ENCODE data around the gene RETREG1.
"Not testable (repeated sequence)": the region's sequence is repeated elsewhere in the genome, so short reads cannot be mapped to it uniquely, and the experiment has no call there.

The RETREG1 gene

GRCh38 chr5:16551628-16552027 lies 65.2 kb downstream of the RETREG1 start:
- no peak for DNase-seq (ENCODE audit: low read depth)

- no peak for DNase-seq (ENCODE audit: low read depth)
Observed at GRCh38 chr5:16550316-16550952, 66.4 kb downstream of the RETREG1 start.

GRCh38 chr5:16549491-16550206 lies 67.1 kb downstream of the RETREG1 start:
- no peak for DNase-seq (ENCODE audit: low read depth)

- no peak for DNase-seq (ENCODE audit: low read depth)
Observed at GRCh38 chr5:16548812-16549211, 68.0 kb downstream of the RETREG1 start.

- DNase-seq (ENCODE audit: low read depth), result no peak
Observed at GRCh38 chr5:16548115-16548514, 68.7 kb downstream of the RETREG1 start.

GRCh38 chr5:16547200-16547842 lies 69.5 kb downstream of the RETREG1 start:
- DNase-seq (ENCODE audit: low read depth), result no peak

GRCh38 chr5:16546732-16547131 lies 70.1 kb downstream of the RETREG1 start:
- no peak for DNase-seq (ENCODE audit: low read depth)

- DNase-seq (ENCODE audit: low read depth), result no peak
Observed at GRCh38 chr5:16544607-16545374, 72.0 kb downstream of the RETREG1 start.

- DNase-seq (ENCODE audit: low read depth), result not testable (repeated sequence)
Observed at GRCh38 chr5:16543206-16543605, 73.6 kb downstream of the RETREG1 start.

- DNase-seq (ENCODE audit: low read depth), result no peak
Observed at GRCh38 chr5:16542236-16542635, 74.6 kb downstream of the RETREG1 start.

GRCh38 chr5:16541592-16541991 lies 75.2 kb downstream of the RETREG1 start:
- not testable (repeated sequence) for DNase-seq (ENCODE audit: low read depth)

GRCh38 chr5:16540421-16540820 lies 76.4 kb downstream of the RETREG1 start:
- peak; percentile 71 for DNase-seq (ENCODE audit: low read depth)

- DNase-seq (ENCODE audit: low read depth), result peak; percentile 87
Observed at GRCh38 chr5:16539169-16539666, 77.6 kb downstream of the RETREG1 start.

GRCh38 chr5:16538006-16538405 lies 78.8 kb downstream of the RETREG1 start:
- DNase-seq (ENCODE audit: low read depth), result no peak

GRCh38 chr5:16536818-16537217 lies 80.0 kb downstream of the RETREG1 start:
- DNase-seq (ENCODE audit: low read depth), result no peak

GRCh38 chr5:16536246-16536645 lies 80.6 kb downstream of the RETREG1 start:
- DNase-seq (ENCODE audit: low read depth), result no peak

- no peak for DNase-seq (ENCODE audit: low read depth)
Observed at GRCh38 chr5:16534280-16534679, 82.5 kb downstream of the RETREG1 start.

GRCh38 chr5:16531063-16531648 lies 85.6 kb downstream of the RETREG1 start:
- DNase-seq (ENCODE audit: low read depth), result no peak

GRCh38 chr5:16529306-16529705 lies 87.5 kb downstream of the RETREG1 start:
- no peak for DNase-seq (ENCODE audit: low read depth)

- DNase-seq (ENCODE audit: low read depth), result no peak
Observed at GRCh38 chr5:16528382-16529110, 88.3 kb downstream of the RETREG1 start.

- DNase-seq (ENCODE audit: low read depth), result no peak
Observed at GRCh38 chr5:16525651-16526050, 91.1 kb downstream of the RETREG1 start.

Measured in GM04503 (cell line).